Islet precursor cell (in vitro differentiated cells): ENCODE measurements around the gene OR10AD1.
"Not testable (repeated sequence)": the region's sequence is repeated elsewhere in the genome, so short reads cannot be mapped to it uniquely, and the experiment has no call there.

Source experiments
- DNase-seq: peaks from one replicate; pipeline ENCODE4 v3.0.0-alpha.2; 2018

The OR10AD1 gene

GRCh38 chr12:48203192-48203591 lies at the start of gene OR10AD1:
TSS of gene OR10AD1 (minus strand) at chr12:48203292. CDS start at chr12:48203292, 0 bp downstream.
- DNase-seq = peak; percentile 24

GRCh38 chr12:48247181-48247966 lies 44.3 kb upstream of the OR10AD1 start:
- no peak for DNase-seq

GRCh38 chr12:48237162-48237561 lies 34.1 kb upstream of the OR10AD1 start:
- DNase-seq = no peak

- DNase-seq = no peak
Observed at GRCh38 chr12:48235796-48236333, 32.8 kb upstream of the OR10AD1 start.

GRCh38 chr12:48231169-48231958 lies 28.3 kb upstream of the OR10AD1 start:
- DNase-seq = not testable (repeated sequence)

- DNase-seq = not testable (repeated sequence)
Observed at GRCh38 chr12:48224533-48224932, 21.4 kb upstream of the OR10AD1 start.

GRCh38 chr12:48221645-48222044 lies 18.6 kb upstream of the OR10AD1 start:
- no peak for DNase-seq

- DNase-seq = no peak
Observed at GRCh38 chr12:48220701-48221100, 17.6 kb upstream of the OR10AD1 start.

- DNase-seq = no peak
Observed at GRCh38 chr12:48219631-48220030, 16.5 kb upstream of the OR10AD1 start.

GRCh38 chr12:48216785-48217184 lies 13.7 kb upstream of the OR10AD1 start:
- no peak for DNase-seq

- not testable (repeated sequence) for DNase-seq
Observed at GRCh38 chr12:48209495-48209894, 6.4 kb upstream of the OR10AD1 start.

GRCh38 chr12:48202766-48203165 lies 326 bp downstream of the OR10AD1 start:
- peak; percentile 40 for DNase-seq

GRCh38 chr12:48201516-48201915 lies 1.6 kb downstream of the OR10AD1 start:
- peak; percentile 18 for DNase-seq

- DNase-seq = peak; percentile 22
Observed at GRCh38 chr12:48201091-48201490, 2.0 kb downstream of the OR10AD1 start.

- peak; percentile 52 for DNase-seq
Observed at GRCh38 chr12:48199774-48200221, 3.3 kb downstream of the OR10AD1 start.

- no peak for DNase-seq
Observed at GRCh38 chr12:48198985-48199384, 4.1 kb downstream of the OR10AD1 start.

- DNase-seq = peak; percentile 74
Observed at GRCh38 chr12:48198672-48198971, 4.5 kb downstream of the OR10AD1 start.

- peak; percentile 100 for DNase-seq
Observed at GRCh38 chr12:48197971-48198671, 5.0 kb downstream of the OR10AD1 start.

- DNase-seq = no peak
Observed at GRCh38 chr12:48197549-48197970, 5.5 kb downstream of the OR10AD1 start.

GRCh38 chr12:48194799-48195201 lies 8.3 kb downstream of the OR10AD1 start:
- no peak for DNase-seq

- peak; percentile 61 for DNase-seq
Observed at GRCh38 chr12:48193623-48194022, 9.5 kb downstream of the OR10AD1 start.

- no peak for DNase-seq
Observed at GRCh38 chr12:48192861-48193260, 10.2 kb downstream of the OR10AD1 start.

GRCh38 chr12:48191096-48191495 lies 12.0 kb downstream of the OR10AD1 start:
- peak; percentile 8 for DNase-seq
